Mesodermal cell (in vitro differentiated cells): ENCODE measurements around the gene SEMA3G.

Experiments
- H3K27ac ChIP-seq: 2 replicates; pipeline ENCODE4 v1.7.0; 2013; ENCODE audit warnings: mild to moderate bottlenecking, low read depth, low read length, moderate library complexity; ENCODE audit not compliant: severe bottlenecking
- H3K36me3 ChIP-seq: 2 replicates; pipeline ENCODE4 v1.7.1; 2013; ENCODE audit warnings: mild to moderate bottlenecking, low read length, moderate library complexity; ENCODE audit not compliant: control insufficient read depth, insufficient read depth
- H3K4me1 ChIP-seq: one replicate; pipeline ENCODE4 v1.7.1; 2013; ENCODE audit warnings: mild to moderate bottlenecking, low read length; ENCODE audit not compliant: insufficient read depth, control insufficient read depth, poor library complexity, severe bottlenecking
- H3K4me3 ChIP-seq: 2 replicates; pipeline ENCODE4 v1.7.0; 2013; ENCODE audit warnings: low read length, control low read depth, mild to moderate bottlenecking; ENCODE audit not compliant: insufficient read depth, poor library complexity, severe bottlenecking; ENCODE audit errors: extremely low read depth
- H3K9me3 ChIP-seq: 2 replicates; pipeline ENCODE4 v1.7.1; 2013; ENCODE audit warnings: mild to moderate bottlenecking, low read length, moderate library complexity; ENCODE audit not compliant: control insufficient read depth
- WGBS, 2 experiments: methylation state at CpG; one replicate each; pipeline ENCODE4 v1.1.5; 2013; ENCODE audit warnings: missing lambda C conversion rate in 2 of 2; ENCODE audit not compliant: insufficient coverage in 2 of 2; 5-methylcytosine and 5-hydroxymethylcytosine counted together

SEMA3G gene

GRCh38 chr3:52398670-52399081, 46.2 kb downstream of the SEMA3G start:
- Histone ChIP-seq H3K4me3 (no peak overlapping the region), H3K4me1 (no peaks in the 10 kb centered on the region), H3K36me3 (peaks cover 39% of the 10 kb centered on the region), H3K9me3 (no peaks in the 10 kb centered on the region), H3K27ac (no peak overlapping the region)
- WGBS, 2 experiments = 92 to 94% methylated on average over 5 of the region's 5 CpGs

GRCh38 chr3:52397676-52398399, 47.1 kb downstream of the SEMA3G start:
- no peaks in the 10 kb centered on the region for H3K9me3 ChIP-seq
- 83 to 88% methylated on average over 7 to 12 of the region's 13 CpGs for WGBS, 2 experiments
- H3K27ac ChIP-seq = no peak overlapping the region
- H3K4me3 ChIP-seq = no peak overlapping the region
- no peaks in the 10 kb centered on the region for H3K4me1 ChIP-seq
- peaks cover 30% of the 10 kb centered on the region for H3K36me3 ChIP-seq

GRCh38 chr3:52396907-52397591, 47.9 kb downstream of the SEMA3G start:
- no peak overlapping the region for H3K27ac ChIP-seq
- peaks cover 22% of the 10 kb centered on the region for H3K36me3 ChIP-seq
- H3K4me3 ChIP-seq = no peak overlapping the region
- no peaks in the 10 kb centered on the region for H3K9me3 ChIP-seq
- WGBS, 2 experiments = 85 to 90% methylated on average over 9 to 10 of the region's 10 CpGs
- no peaks in the 10 kb centered on the region for H3K4me1 ChIP-seq

GRCh38 chr3:52396011-52396906, 48.6 kb downstream of the SEMA3G start:
- Histone ChIP-seq H3K27ac (no peak overlapping the region), H3K36me3 (peaks cover 15% of the 10 kb centered on the region), H3K4me1 (no peaks in the 10 kb centered on the region), H3K9me3 (no peaks in the 10 kb centered on the region), H3K4me3 (no peak overlapping the region)
- 92 to 94% methylated on average over 18 to 23 of the region's 25 CpGs for WGBS, 2 experiments

GRCh38 chr3:52395503-52395865, 49.4 kb downstream of the SEMA3G start:
- 82 to 84% methylated on average over 8 of the region's 8 CpGs for WGBS, 2 experiments
- Histone ChIP-seq H3K4me3 (no peak overlapping the region), H3K27ac (no peak overlapping the region), H3K9me3 (no peaks in the 10 kb centered on the region), H3K36me3 (peaks cover 7% of the 10 kb centered on the region), H3K4me1 (no peaks in the 10 kb centered on the region)

GRCh38 chr3:52394751-52395502, 50.0 kb downstream of the SEMA3G start:
- no peak overlapping the region for H3K27ac ChIP-seq
- no peaks in the 10 kb centered on the region for H3K9me3 ChIP-seq
- peaks cover 1% of the 10 kb centered on the region for H3K36me3 ChIP-seq
- H3K4me3 ChIP-seq = no peak overlapping the region
- 86 to 95% methylated on average over 6 to 7 of the region's 10 CpGs for WGBS, 2 experiments
- H3K4me1 ChIP-seq = no peaks in the 10 kb centered on the region

- Histone ChIP-seq H3K9me3 (no peaks in the 10 kb centered on the region), H3K36me3 (no peaks in the 10 kb centered on the region), H3K4me3 (no peak overlapping the region), H3K4me1 (no peaks in the 10 kb centered on the region), H3K27ac (no peak overlapping the region)
- WGBS, 2 experiments = 91% methylated on average over 18 of the region's 18 CpGs
Observed at GRCh38 chr3:52393959-52394670, 50.8 kb downstream of the SEMA3G start.

GRCh38 chr3:52393131-52393807, 51.6 kb downstream of the SEMA3G start:
- H3K4me1 ChIP-seq = no peaks in the 10 kb centered on the region
- no peaks in the 10 kb centered on the region for H3K9me3 ChIP-seq
- no peak overlapping the region for H3K27ac ChIP-seq
- H3K4me3 ChIP-seq = no peak overlapping the region
- H3K36me3 ChIP-seq = no peaks in the 10 kb centered on the region
- WGBS, 2 experiments = 91 to 93% methylated on average over 15 to 16 of the region's 18 CpGs

- H3K9me3 ChIP-seq = no peaks in the 10 kb centered on the region
- no peak overlapping the region for H3K4me3 ChIP-seq
- no peaks in the 10 kb centered on the region for H3K4me1 ChIP-seq
- no peaks in the 10 kb centered on the region for H3K36me3 ChIP-seq
- H3K27ac ChIP-seq = no peak overlapping the region
- WGBS, 2 experiments = 94% methylated on average over 14 to 15 of the region's 16 CpGs
Observed at GRCh38 chr3:52392216-52392930, 52.5 kb downstream of the SEMA3G start.
